ENCODE results near the gene GABBR2. TPM values are rescaled to one million over a fixed set of nuclear protein-coding genes. Genes with fewer than 3 reads are reported as not detected.

The GABBR2 gene
- total RNA-seq, 1 experiment from 2014 or later, result 0.91 TPM

DNA sequence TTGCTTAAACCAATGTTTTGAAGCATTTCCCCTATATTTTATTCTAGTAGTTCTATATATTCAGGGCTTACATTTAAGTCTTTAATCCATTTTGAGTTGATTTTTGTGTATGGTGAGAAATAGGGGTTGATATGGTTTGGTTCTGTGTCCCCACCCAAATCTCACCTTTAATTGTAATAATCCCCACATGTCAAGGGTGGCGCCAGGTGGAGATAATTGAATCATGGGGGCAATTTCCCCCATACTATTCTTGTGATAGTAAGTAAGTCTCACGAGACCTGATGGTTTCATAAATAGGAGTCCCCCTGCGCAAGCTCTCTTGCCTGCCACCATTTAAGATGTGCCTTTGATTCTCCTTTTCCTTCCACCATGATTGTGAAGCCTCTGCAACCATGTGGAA is 361.1 kb downstream of the GABBR2 start:
- DNase-seq (ENCODE audit: low spot score), result no peak

DNA sequence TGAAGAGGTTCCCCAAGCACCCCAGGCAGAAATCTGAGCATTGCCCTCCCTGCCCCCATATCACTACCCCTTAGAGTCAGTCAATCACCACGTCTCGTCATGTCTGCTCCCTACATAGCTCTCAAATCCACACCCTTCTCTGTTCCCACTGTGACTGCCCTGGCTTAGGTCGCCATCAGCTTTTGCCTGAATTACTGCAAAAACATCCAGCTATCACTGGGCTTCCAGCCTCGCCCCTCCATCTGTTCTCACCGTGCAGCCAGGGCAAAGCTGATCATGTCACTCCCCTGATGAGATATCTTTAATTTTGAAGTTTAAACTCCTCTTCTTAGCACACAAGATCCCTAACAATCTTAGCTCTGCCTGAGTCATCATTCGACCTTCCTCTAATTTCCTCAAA is 363.7 kb downstream of the GABBR2 start:
- DNase-seq (ENCODE audit: low spot score), result no peak

GRCh38 chr9:98344581-98344980 is 364.2 kb downstream of the GABBR2 start:
- DNase-seq (ENCODE audit: low spot score), result no peak

DNA sequence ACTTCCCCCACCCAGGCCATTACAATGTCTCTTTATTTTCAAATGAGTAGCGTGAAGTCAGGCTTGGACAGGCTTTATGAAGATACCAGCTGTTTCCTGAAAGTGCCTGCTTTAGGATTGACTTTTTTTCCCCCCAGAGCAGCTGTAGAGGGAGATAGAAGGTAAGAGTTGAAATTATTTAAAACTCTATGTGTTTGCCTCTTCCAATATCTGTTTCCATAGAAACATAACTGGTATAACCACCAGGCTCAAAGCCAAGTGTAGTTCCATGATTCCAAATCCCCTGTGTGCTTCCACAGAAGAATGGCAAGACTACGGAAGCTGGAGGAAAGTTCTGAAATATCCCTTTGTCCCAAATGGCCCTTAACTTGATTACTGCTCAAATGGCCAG is 365.9 kb downstream of the GABBR2 start:
- no peak for DNase-seq (ENCODE audit: low spot score)

GRCh38 chr9:98342098-98342819 is 366.5 kb downstream of the GABBR2 start:
- DNase-seq (ENCODE audit: low spot score), result no peak

- DNase-seq (ENCODE audit: low spot score), result no peak
Measured at GRCh38 chr9:98341157-98342097, 367.3 kb downstream of the GABBR2 start.

DNA sequence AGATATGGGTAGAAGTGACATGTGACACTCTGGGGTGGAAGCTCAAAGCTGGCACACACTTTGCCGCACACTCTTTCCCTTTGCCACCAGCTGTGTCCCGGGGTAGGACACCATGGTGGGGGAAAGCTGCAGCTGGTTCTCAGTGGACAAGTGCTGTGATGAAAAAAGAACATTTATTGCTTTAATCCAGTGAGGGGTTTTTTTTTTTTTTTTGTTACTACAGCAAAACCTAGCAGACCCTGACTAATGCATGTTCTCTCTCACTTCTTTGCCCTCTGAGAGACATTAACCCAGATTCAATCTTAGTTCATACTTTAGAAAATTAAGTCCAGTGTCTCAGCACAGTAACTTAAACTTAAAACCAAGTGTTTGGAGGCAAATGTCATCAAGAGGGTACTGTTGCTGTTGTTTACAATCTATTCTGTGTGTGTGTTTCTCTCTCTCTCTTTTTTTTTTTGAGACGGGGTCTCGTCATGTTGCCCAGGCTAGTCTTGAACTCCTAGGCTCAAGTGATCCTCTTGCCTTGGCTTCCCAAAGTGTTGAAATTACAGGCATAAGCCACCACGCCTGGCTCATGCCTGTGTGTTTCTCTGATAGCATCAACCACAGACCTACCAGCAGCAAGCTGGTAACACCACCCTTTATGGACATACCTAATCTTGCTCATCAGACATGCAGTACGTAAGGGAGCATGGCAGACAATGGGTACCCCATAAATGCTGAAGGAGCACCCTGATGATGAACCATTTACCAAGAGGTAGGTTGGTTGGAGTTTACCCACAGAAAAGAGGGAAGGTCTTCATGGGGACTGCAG is 368.5 kb downstream of the GABBR2 start:
- no peak for DNase-seq (ENCODE audit: low spot score)

DNA sequence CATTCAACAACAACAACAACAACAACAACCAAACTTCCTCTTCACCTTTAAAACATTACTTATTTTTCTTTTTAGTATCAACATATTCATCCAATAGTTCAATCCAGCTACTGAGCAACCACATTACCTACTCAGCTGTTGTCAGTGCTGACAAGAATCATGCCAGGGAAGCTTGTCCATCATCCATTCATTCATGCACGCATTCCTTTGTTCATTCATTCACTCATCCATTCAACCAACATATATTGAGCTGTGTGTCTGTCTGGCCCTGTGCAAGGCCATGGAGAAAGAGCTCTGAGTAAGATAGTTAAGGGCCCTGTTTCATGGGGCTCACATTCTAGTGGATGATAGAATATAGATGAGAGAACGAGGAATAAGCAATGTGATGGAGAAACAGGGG is 373.1 kb downstream of the GABBR2 start:
- no peak for DNase-seq (ENCODE audit: low spot score)

- DNase-seq (ENCODE audit: low spot score), result no peak
Measured at GRCh38 chr9:98334796-98335195, 373.9 kb downstream of the GABBR2 start.

DNA sequence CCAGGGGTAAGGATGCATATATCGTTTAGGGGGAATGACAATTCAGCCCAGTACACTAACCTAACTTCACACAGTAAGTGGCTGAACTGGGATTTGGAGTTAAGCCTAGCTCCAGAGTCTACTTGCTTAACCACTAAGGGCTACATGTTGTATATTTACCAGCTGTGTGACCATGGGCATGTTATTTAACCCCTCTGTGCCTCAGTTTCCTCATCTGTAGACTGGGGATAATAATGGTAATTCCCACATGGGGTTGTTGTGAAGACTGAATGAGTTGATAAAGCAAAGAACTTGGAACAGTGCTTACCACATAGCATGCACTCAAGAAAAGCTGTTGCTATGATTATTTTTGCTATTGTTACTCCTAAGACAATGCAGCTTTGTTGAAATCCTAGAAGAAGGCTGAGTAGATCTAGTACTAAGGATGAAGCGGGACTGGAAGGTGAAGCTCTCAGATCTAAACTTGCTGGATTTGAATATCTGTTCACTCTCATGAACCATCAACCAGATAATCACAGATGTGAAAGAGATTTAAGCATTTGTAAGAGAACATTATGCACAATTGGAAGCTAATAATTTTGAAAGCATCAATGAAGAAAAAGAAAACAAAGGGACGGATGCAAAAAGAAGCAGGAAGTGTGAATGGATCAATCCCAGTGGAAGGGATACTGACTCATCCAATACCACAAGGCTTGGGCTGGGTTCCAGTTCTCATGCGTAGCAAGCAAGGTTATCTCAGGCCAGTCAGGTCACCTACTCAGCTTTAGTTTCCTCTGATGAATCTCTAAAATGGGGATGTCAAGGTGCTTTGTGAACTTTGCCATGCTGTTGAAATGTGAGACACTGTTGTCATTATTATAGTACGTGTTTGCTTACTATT is 374.8 kb downstream of the GABBR2 start:
- DNase-seq (ENCODE audit: low spot score), result peak; percentile 62

DNA sequence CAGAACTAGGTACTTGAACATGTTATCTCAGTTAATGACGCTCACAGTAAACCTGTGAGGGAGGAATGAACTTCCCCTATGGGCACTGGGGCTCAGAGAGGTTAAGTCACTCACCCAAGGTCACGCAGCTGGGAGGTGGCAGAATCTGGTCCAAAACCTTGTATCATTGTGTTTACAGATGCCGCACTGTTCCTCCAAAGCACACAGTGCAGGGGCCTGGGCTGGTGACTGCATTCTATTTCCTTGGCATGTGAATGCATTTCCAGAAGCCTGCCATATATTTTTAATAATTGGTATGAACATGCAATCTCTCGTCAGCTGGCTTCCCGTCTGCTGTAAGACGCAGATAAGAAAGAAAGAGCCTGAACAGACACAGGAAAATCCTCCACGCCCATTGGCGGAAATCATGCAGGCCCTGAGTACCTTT is 376.3 kb downstream of the GABBR2 start:
- DNase-seq (ENCODE audit: low spot score), result no peak

DNA sequence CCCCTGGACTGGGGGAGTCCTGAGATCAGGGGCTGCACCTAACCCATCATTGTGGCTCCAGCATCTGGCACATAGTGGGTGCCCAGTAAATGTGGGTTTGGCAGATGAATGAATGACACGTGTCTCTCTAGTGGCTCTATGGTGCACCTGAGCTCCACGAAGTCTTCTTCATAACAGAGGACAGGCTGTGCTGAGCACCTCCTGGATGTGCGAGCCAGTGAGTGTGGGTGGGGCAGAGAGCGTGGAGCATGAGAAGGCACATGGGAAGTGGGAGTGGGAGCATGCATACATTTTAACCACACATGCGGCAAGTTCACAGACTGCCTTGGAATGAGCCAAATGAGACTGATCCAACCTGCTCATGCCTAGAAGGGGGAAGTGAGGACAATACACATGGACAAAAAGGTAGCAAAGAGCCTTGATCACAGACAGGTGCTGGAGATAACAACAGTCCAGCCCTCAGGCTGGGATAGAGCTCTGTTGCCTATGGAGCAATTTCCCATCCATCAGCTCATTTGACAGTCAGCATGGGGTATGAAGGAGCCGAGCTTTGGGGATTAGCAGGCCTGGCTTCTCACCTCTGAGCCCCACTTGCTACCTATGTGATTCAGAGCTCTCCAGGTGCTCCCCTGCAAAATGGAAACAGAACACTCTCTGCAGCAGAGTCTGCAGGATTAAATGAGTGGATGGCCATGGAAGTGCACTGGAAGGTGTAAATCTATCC is 377.0 kb downstream of the GABBR2 start:
- DNase-seq (ENCODE audit: low spot score), result no peak

DNA sequence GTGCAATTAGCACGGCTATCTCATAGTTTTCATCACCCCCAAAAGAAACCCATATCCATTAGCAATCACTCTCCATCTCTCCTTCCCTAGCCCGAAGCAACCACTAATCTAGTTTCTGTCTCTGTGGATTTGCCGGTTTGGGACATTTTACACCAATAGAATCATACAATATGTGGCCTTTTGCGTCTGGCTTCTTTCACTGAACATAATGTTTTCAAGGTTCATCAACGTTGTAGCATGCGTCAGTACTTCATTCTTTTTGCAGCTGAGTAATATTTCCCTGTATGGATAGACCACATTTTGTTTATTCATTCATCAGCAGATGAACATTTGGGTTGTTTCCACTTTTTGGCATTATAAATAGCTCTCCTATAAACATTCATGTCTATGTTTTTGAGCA is 377.9 kb downstream of the GABBR2 start:
- no peak for DNase-seq (ENCODE audit: low spot score)

DNA sequence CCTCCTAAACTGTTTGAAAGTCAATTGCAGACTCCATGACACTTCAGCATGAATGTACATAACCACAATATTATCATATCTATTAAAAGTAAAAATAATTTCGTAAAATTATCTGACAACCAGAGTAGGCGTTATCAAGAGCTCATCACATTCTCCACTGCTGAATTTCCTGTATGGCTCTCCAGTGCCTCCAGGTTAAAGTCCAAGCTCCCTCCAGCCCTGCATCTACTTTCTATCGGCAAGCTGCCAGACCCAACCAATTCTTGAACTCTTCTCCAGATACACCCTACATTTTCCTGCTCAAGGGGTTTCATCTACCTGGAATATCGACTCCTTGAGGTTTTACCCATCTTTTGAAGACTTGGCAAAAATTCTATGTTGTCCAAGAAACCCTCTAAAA is 378.8 kb downstream of the GABBR2 start:
- no peak for DNase-seq (ENCODE audit: low spot score)

DNA sequence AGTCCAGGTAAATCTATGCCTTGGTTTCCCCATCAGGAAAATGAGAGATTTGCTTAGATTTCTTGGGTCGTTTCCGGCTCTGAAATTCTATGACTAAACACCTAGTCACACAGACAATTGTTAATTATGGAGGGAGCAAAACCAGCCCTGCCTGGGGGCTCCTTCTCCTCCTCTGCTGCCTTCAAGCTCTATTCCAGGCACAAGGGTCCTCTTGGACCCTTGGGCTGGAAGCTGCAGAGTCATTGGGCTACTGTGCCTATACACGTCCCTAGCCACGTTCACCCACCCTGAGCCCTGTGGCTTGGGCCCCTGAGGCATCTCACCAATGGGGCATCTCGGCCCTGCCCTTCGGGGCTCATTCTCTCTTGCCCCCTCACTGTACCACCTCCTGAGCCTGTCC is 379.5 kb downstream of the GABBR2 start:
- DNase-seq (ENCODE audit: low spot score), result no peak

DNA sequence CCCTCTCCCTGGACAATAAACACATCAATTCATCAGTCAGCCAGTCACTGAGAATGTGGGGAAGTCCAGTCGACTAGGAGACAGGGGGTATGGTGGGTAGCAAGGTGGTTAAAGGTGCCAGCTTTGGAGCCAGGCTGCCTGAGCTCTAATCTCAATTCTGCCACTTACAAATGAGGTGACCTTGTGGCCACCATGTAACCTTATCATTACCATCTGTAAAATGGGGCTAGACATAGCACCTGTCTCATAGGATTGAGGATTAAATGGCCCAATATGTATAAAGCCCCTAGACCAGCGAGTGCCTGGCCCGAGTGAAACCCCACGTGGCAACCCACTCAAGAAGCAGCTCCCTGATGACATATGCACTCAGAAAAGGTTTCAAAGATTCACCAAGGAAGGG is 380.0 kb downstream of the GABBR2 start:
- no peak for DNase-seq (ENCODE audit: low spot score)

- no peak for DNase-seq (ENCODE audit: low spot score)
Measured at GRCh38 chr9:98328141-98328540, 380.6 kb downstream of the GABBR2 start.

DNA sequence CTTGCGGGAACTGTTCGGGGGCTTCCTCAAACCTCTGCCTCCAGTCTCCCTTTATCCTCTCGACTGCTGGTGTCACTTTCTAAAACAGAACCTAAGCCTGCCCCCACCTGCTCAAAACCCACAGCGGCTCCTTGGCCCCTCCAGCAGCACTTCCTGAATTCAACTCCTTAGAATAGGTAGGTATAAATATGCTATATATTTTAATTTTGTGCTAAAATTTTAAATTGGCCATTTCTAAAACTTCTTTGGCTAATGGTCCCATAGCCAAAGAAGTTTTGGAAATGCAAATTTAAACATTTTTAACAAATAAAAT is 381.5 kb downstream of the GABBR2 start:
- DNase-seq (ENCODE audit: low spot score), result no peak

DNA sequence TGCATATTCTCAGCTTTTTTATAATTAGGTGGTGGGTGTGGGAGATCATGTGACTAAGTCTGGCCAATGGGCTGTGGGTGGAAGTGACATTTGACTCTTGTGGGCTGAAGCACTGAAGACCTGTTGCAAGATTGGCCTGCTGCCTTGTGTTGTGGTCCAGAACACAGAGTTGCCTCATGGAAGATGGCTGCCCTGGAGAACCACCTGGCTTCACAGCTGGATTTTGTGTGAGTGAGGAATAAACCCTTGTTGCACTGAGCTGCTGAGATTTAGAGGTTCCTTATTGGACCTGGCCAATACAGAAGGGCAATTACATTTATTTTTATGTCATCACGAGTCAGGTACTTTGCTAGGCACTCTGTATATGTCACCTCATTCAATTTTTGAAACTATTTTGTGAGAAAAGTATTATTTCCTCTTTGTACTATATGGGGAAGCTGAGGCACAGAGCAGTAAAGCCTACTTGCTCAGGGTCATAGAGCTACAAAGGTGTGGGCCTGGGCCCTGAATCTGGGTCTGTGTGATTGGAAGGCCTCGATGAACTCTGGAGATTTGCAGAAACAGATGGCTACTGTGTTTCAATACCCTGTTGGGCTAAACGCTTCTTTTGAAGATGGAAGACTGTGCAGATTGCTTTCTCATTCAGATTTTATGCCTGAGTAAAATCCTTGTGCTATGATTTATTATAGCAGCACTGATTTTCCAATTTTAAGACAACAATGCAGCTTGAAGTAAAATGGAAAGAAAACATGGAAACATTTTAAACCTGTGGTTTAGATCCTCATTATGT is 382.1 kb downstream of the GABBR2 start:
- DNase-seq (ENCODE audit: low spot score), result peak; percentile 74

DNA sequence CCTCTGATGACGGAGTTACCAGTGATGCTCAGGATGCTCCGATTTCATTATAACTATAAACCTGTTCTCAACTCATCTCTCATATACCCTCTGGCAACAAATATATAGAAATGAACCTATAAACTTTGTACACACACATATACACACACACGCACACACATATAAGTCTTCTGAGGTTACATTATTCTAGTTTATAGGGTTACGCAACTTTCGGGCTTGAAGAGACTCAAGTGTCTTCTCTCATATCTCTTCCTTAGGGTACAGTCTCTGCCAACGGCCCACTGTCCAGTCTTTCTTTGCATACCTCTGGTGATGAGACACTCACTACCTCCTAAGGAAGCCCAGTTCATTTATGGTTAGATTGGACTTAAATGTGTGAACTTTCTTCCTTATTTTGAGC is 383.9 kb downstream of the GABBR2 start:
- no peak for DNase-seq (ENCODE audit: low spot score)

All from H4 (cell line).